Measurements from ENCODE around the gene CCDC154. TPM values are rescaled to one million over a fixed set of nuclear protein-coding genes. Genes with fewer than 3 reads are reported as not detected.

CCDC154 gene
- total and polyA plus RNA-seq, 9 of the 15 experiments (the other 6 are each of a cell fraction or from before 2014, with no cell fraction given), result 0.15 to 1.4 (median 0.20) TPM; not detected in 5

DNA sequence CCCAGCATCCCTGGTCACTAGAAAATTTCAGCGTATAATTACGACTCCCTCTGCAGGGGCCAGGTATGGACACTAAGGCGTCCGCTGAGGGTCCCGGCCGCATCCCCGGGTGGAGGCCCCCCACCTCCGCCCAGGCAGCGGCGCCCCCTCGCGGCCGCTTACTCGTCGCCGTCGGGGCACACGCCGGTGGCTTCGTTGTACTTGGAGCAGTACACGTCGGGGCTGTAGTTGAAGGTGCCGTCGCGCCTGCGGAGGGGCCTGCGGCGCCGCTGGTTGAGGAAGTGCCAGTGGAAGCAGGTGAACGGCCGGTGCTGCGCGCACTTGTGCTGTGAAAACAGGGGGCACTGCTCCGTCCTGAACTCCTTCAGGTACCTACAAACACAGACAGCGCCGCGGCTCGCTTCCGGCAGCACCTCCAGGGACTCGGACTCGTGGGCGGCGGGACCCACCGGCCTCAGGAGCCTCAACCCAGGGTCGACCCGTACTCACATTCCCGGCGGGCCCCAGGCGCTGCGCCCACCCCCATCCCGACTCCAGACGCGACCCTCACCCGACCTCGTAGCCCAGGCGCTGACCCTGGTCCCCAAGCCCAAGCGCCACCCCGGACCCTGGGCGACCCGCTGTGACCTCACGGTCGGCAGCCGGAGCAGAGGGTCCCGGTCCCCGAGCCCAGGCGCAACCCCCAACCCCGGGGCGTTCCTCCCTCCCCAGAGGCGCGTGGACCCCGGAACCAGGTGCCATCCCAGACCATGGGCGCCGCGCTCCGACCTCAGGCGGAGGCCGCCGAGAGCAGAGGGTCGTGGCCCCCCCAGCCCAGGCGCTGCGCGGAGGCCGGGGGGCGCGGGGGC lies 30.4 kb downstream of the CCDC154 start (continued):
- TF ChIP-seq SMAD1 (IDR thresholded peaks at IDR 0.05; ENCODE audit: low read depth, low read length, partially characterized antibody) (no peak), EZH2 (IDR thresholded peaks at IDR 0.05; ENCODE audit: borderline replicate concordance, low read depth, low read length) (no peak), SREBF1 (IDR thresholded peaks at IDR 0.05; ENCODE audit: borderline replicate concordance, low read depth, low read length) (no peak), NCOR1 (IDR thresholded peaks at IDR 0.05) (no peak), RAD21 (CRISPR knock-in tag; conservative IDR thresholded peaks at IDR 0.05 in 1 of 2, IDR thresholded peaks at IDR 0.05 in 1 of 2) (peak; percentile 50 to 63), ZNF354B (CRISPR knock-in tag; IDR thresholded peaks at IDR 0.05) (no peak)
- TF ChIP-seq, protein P1, sequence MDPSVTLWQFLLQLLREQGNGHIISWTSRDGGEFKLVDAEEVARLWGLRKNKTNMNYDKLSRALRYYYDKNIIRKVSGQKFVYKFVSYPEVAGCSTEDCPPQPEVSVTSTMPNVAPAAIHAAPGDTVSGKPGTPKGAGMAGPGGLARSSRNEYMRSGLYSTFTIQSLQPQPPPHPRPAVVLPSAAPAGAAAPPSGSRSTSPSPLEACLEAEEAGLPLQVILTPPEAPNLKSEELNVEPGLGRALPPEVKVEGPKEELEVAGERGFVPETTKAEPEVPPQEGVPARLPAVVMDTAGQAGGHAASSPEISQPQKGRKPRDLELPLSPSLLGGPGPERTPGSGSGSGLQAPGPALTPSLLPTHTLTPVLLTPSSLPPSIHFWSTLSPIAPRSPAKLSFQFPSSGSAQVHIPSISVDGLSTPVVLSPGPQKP (CRISPR knock-in tag; IDR thresholded peaks at IDR 0.05), result 0 out of 2 replicates have a peak, but pooled peaks have one; percentile 55
- TF ChIP-seq, protein P2, sequence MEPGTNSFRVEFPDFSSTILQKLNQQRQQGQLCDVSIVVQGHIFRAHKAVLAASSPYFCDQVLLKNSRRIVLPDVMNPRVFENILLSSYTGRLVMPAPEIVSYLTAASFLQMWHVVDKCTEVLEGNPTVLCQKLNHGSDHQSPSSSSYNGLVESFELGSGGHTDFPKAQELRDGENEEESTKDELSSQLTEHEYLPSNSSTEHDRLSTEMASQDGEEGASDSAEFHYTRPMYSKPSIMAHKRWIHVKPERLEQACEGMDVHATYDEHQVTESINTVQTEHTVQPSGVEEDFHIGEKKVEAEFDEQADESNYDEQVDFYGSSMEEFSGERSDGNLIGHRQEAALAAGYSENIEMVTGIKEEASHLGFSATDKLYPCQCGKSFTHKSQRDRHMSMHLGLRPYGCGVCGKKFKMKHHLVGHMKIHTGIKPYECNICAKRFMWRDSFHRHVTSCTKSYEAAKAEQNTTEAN (CRISPR knock-in tag; IDR thresholded peaks at IDR 0.05), result no peak
- TF ChIP-seq, protein P3, sequence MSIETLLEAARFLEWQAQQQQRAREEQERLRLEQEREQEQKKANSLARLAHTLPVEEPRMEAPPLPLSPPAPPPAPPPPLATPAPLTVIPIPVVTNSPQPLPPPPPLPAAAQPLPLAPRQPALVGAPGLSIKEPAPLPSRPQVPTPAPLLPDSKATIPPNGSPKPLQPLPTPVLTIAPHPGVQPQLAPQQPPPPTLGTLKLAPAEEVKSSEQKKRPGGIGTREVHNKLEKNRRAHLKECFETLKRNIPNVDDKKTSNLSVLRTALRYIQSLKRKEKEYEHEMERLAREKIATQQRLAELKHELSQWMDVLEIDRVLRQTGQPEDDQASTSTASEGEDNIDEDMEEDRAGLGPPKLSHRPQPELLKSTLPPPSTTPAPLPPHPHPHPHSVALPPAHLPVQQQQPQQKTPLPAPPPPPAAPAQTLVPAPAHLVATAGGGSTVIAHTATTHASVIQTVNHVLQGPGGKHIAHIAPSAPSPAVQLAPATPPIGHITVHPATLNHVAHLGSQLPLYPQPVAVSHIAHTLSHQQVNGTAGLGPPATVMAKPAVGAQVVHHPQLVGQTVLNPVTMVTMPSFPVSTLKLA (conservative IDR thresholded peaks at IDR 0.05), result peak; percentile 55 to 78; a peak in 3 of 4 replicates
- TF ChIP-seq, protein P4, sequence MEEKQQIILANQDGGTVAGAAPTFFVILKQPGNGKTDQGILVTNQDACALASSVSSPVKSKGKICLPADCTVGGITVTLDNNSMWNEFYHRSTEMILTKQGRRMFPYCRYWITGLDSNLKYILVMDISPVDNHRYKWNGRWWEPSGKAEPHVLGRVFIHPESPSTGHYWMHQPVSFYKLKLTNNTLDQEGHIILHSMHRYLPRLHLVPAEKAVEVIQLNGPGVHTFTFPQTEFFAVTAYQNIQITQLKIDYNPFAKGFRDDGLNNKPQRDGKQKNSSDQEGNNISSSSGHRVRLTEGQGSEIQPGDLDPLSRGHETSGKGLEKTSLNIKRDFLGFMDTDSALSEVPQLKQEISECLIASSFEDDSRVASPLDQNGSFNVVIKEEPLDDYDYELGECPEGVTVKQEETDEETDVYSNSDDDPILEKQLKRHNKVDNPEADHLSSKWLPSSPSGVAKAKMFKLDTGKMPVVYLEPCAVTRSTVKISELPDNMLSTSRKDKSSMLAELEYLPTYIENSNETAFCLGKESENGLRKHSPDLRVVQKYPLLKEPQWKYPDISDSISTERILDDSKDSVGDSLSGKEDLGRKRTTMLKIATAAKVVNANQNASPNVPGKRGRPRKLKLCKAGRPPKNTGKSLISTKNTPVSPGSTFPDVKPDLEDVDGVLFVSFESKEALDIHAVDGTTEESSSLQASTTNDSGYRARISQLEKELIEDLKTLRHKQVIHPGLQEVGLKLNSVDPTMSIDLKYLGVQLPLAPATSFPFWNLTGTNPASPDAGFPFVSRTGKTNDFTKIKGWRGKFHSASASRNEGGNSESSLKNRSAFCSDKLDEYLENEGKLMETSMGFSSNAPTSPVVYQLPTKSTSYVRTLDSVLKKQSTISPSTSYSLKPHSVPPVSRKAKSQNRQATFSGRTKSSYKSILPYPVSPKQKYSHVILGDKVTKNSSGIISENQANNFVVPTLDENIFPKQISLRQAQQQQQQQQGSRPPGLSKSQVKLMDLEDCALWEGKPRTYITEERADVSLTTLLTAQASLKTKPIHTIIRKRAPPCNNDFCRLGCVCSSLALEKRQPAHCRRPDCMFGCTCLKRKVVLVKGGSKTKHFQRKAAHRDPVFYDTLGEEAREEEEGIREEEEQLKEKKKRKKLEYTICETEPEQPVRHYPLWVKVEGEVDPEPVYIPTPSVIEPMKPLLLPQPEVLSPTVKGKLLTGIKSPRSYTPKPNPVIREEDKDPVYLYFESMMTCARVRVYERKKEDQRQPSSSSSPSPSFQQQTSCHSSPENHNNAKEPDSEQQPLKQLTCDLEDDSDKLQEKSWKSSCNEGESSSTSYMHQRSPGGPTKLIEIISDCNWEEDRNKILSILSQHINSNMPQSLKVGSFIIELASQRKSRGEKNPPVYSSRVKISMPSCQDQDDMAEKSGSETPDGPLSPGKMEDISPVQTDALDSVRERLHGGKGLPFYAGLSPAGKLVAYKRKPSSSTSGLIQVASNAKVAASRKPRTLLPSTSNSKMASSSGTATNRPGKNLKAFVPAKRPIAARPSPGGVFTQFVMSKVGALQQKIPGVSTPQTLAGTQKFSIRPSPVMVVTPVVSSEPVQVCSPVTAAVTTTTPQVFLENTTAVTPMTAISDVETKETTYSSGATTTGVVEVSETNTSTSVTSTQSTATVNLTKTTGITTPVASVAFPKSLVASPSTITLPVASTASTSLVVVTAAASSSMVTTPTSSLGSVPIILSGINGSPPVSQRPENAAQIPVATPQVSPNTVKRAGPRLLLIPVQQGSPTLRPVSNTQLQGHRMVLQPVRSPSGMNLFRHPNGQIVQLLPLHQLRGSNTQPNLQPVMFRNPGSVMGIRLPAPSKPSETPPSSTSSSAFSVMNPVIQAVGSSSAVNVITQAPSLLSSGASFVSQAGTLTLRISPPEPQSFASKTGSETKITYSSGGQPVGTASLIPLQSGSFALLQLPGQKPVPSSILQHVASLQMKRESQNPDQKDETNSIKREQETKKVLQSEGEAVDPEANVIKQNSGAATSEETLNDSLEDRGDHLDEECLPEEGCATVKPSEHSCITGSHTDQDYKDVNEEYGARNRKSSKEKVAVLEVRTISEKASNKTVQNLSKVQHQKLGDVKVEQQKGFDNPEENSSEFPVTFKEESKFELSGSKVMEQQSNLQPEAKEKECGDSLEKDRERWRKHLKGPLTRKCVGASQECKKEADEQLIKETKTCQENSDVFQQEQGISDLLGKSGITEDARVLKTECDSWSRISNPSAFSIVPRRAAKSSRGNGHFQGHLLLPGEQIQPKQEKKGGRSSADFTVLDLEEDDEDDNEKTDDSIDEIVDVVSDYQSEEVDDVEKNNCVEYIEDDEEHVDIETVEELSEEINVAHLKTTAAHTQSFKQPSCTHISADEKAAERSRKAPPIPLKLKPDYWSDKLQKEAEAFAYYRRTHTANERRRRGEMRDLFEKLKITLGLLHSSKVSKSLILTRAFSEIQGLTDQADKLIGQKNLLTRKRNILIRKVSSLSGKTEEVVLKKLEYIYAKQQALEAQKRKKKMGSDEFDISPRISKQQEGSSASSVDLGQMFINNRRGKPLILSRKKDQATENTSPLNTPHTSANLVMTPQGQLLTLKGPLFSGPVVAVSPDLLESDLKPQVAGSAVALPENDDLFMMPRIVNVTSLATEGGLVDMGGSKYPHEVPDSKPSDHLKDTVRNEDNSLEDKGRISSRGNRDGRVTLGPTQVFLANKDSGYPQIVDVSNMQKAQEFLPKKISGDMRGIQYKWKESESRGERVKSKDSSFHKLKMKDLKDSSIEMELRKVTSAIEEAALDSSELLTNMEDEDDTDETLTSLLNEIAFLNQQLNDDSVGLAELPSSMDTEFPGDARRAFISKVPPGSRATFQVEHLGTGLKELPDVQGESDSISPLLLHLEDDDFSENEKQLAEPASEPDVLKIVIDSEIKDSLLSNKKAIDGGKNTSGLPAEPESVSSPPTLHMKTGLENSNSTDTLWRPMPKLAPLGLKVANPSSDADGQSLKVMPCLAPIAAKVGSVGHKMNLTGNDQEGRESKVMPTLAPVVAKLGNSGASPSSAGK (IDR thresholded peaks at IDR 0.05), result no peak
